SK-N-SH (cell line): ENCODE results near the gene ACIN1. TPM values are rescaled to one million over a fixed set of nuclear protein-coding genes. Genes with fewer than 3 reads are reported as not detected.
A peak's percentile ranks its signal among the peaks of the same experiment; 100 is the strongest.

Experiments used
- CTCF ChIA-PET: fragments of 300-600, 350-600 bp; formaldehyde crosslinking; extraction: SDS; loops from one replicate; lab custom pipeline; 2021; lab: Yijun Ruan, JAX
- POLR2A ChIA-PET: fragments of 350-600 bp; sonication (Branson Sonifier 250); formaldehyde crosslinking; extraction: SDS; loops from one replicate; lab custom pipeline; 2020; ENCODE audit warnings: antibody characterized with exemption, inconsistent platforms; lab: Yijun Ruan, JAX
- DNase-seq: peaks from one replicate; pipeline ENCODE4 v3.0.0; 2012
- H2AFZ ChIP-seq: fragments of 200-600 bp; sonication (generic); 2 replicates; pipeline ENCODE4 v1.8.1; 2016; ENCODE audit warnings: antibody characterized with exemption, mild to moderate bottlenecking, low read depth
- H3F3A ChIP-seq: fragments of 200-600 bp; sonication (generic); replicated peaks from 2 replicates; pipeline ENCODE3; 2016; ENCODE audit warnings: antibody characterized with exemption, mild to moderate bottlenecking; ENCODE audit not compliant: insufficient read depth
- H3K27ac ChIP-seq, 2 experiments: fragments of 200-500 bp in 1 of 2; fragments of 200-600 bp in 1 of 2; sonication (Bioruptor generic) in 1 of 2; sonication (generic), shearing (Covaris generic) in 1 of 2; 2 replicates each; pipeline versions ENCODE4 v1.5.1 to v1.6.1; 2014 to 2016; ENCODE audit warnings: low read depth in 2 of 2, inconsistent platforms in 1 of 2, low read length in 1 of 2, mild to moderate bottlenecking in 1 of 2, mixed read lengths in 1 of 2
- H3K27me3 ChIP-seq: fragments of 200-600 bp; sonication (generic), shearing (Covaris generic); 2 replicates; pipeline ENCODE4 v1.6.1; 2016; ENCODE audit warnings: mixed run types; ENCODE audit not compliant: insufficient read depth
- H3K36me3 ChIP-seq, 2 experiments: fragments of 200-500 bp in 1 of 2; fragments of 200-600 bp in 1 of 2; sonication (Bioruptor generic) in 1 of 2; sonication (generic) in 1 of 2; replicated peaks in 1 of 2; 2 replicates each; pipeline versions ENCODE3 to v1.5.1; 2014 to 2016; ENCODE audit warnings: low read length in 1 of 2, mild to moderate bottlenecking in 1 of 2; ENCODE audit not compliant: insufficient read depth in 2 of 2, control insufficient read depth in 1 of 2
- H3K4me1 ChIP-seq, 2 experiments: fragments of 200-500 bp in 1 of 2; fragments of 200-600 bp in 1 of 2; sonication (Bioruptor generic) in 1 of 2; sonication (generic), shearing (Covaris generic) in 1 of 2; 2 replicates each; pipeline versions ENCODE4 v1.5.1 to v1.6.1; 2014 to 2016; ENCODE audit warnings: low read depth in 1 of 2, low read length in 1 of 2, mixed run types in 1 of 2; ENCODE audit not compliant: insufficient read depth in 2 of 2, control insufficient read depth in 1 of 2
- H3K4me2 ChIP-seq: fragments of 200-600 bp; sonication (generic), shearing (Covaris generic); 2 replicates; pipeline ENCODE4 v1.6.1; 2017; ENCODE audit warnings: mixed run types
- H3K4me3 ChIP-seq, 2 experiments: fragments of 200-500 bp in 1 of 2; fragments of 200-600 bp in 1 of 2; sonication (Bioruptor generic) in 1 of 2; sonication (generic), shearing (Covaris generic) in 1 of 2; 2 replicates each; pipeline versions ENCODE4 v1.5.1 to v1.8.1; 2014 to 2016; ENCODE audit warnings: low read depth in 2 of 2, inconsistent platforms in 1 of 2, low read length in 1 of 2, mild to moderate bottlenecking in 1 of 2, mixed read lengths in 1 of 2, moderate library complexity in 1 of 2
- H3K79me2 ChIP-seq: fragments of 200-600 bp; sonication (generic); 2 replicates; pipeline ENCODE4 v1.8.1; 2017; ENCODE audit warnings: mild to moderate bottlenecking; ENCODE audit not compliant: insufficient read depth
- H3K9ac ChIP-seq: fragments of 200-600 bp; sonication (generic); 2 replicates; pipeline ENCODE4 v1.6.1; 2017; ENCODE audit warnings: mixed run types
- H3K9me2 ChIP-seq: fragments of 200-600 bp; sonication (generic); 2 replicates; pipeline ENCODE4 v1.6.1; 2017; ENCODE audit warnings: mixed run types
- H3K9me3 ChIP-seq: fragments of 200-600 bp; sonication (generic); 2 replicates; pipeline ENCODE4 v1.6.1; 2017; ENCODE audit warnings: mixed run types, mild to moderate bottlenecking, moderate library complexity
- H4K20me1 ChIP-seq: fragments of 200-600 bp; sonication (generic); 2 replicates; pipeline ENCODE4 v1.6.1; 2017; ENCODE audit warnings: mild to moderate bottlenecking, mixed run types; ENCODE audit not compliant: insufficient read depth
- CHD2 ChIP-seq: fragments of 150-350 bp; IDR thresholded peaks from 2 replicates; pipeline ENCODE4 v1.6.1; 2018; ENCODE audit warnings: low read length; ENCODE audit not compliant: partially characterized antibody
- EP300 ChIP-seq, 2 experiments: IDR thresholded peaks; 2 replicates each; pipeline versions ENCODE4 v1.4.0 to v1.6.1; 2012; ENCODE audit warnings: borderline replicate concordance in 1 of 2, low read depth in 1 of 2, low read length in 1 of 2
- GABPA ChIP-seq: IDR thresholded peaks from 2 replicates; pipeline ENCODE4 v1.4.0; 2012; ENCODE audit warnings: low read depth, mild to moderate bottlenecking
- MXI1 ChIP-seq: IDR thresholded peaks from 2 replicates; pipeline ENCODE4 v1.6.1; 2012; ENCODE audit warnings: mild to moderate bottlenecking, low read depth, low read length, improper control_type of control experiment
- NRF1 ChIP-seq: IDR thresholded peaks from 2 replicates; pipeline ENCODE4 v1.6.1; 2012; ENCODE audit warnings: low read depth, mild to moderate bottlenecking, low read length
- POLR2AphosphoS5 ChIP-seq: IDR thresholded peaks from 2 replicates; pipeline ENCODE4 v1.6.1; 2012; ENCODE audit warnings: low read depth, low read length
- RCOR1 ChIP-seq: fragments of 150-350 bp; IDR thresholded peaks from 2 replicates; pipeline ENCODE4 v1.6.1; 2017; ENCODE audit warnings: antibody characterized with exemption, low read length
- RXRA ChIP-seq: IDR thresholded peaks from 2 replicates; pipeline ENCODE4 v1.4.0; 2012; ENCODE audit warnings: low read depth, mild to moderate bottlenecking, borderline replicate concordance
- SIN3A ChIP-seq: IDR thresholded peaks from 2 replicates; pipeline ENCODE4 v1.6.1; 2012; ENCODE audit warnings: low read depth, mild to moderate bottlenecking, low read length, moderate library complexity, borderline replicate concordance
- TEAD4 ChIP-seq: IDR thresholded peaks from 2 replicates; pipeline ENCODE4 v1.4.0; 2012; ENCODE audit warnings: mild to moderate bottlenecking, borderline replicate concordance; ENCODE audit not compliant: insufficient read depth
- WGBS: methylation state at CpG from one replicate; pipeline ENCODE4 v1.1.6; 2017; ENCODE audit warnings: low lambda C conversion rate; 5-methylcytosine and 5-hydroxymethylcytosine counted together
- polyA plus RNA-seq, 3 experiments: library from polyadenylated mRNA; depleted of rRNA; stranded (reverse); fragments of >200 nt; gene quantifications; 2 replicates each; pipeline ENCODE4 v1.2.3, GENCODE V29; 2012
- TF ChIP-seq, protein P1 (sequence below): IDR thresholded peaks from 2 replicates; pipeline ENCODE4 v1.4.0; 2012; ENCODE audit warnings: low read depth, borderline replicate concordance
- TF ChIP-seq, protein P2 (sequence below): IDR thresholded peaks from 2 replicates; pipeline ENCODE4; 2012
- TF ChIP-seq, protein P3 (sequence below): fragments of 200-600 bp; sonication (generic); IDR thresholded peaks from 2 replicates; pipeline ENCODE4 v1.6.1; 2017; ENCODE audit warnings: antibody characterized with exemption, mild to moderate bottlenecking, moderate library complexity
- TF ChIP-seq, protein P4 (sequence below): IDR thresholded peaks from 2 replicates; pipeline ENCODE4 v1.4.0; 2012; ENCODE audit warnings: low read depth, borderline replicate concordance
- TF ChIP-seq, protein P5 (sequence below): IDR thresholded peaks from 2 replicates; pipeline ENCODE4 v1.6.1; 2012; ENCODE audit warnings: mild to moderate bottlenecking, low read depth, low read length, moderate library complexity

The ACIN1 gene
- polyA plus RNA-seq, 1 of the 3 experiments (the other 2 are of a cell fraction) = 159 TPM

DNA sequence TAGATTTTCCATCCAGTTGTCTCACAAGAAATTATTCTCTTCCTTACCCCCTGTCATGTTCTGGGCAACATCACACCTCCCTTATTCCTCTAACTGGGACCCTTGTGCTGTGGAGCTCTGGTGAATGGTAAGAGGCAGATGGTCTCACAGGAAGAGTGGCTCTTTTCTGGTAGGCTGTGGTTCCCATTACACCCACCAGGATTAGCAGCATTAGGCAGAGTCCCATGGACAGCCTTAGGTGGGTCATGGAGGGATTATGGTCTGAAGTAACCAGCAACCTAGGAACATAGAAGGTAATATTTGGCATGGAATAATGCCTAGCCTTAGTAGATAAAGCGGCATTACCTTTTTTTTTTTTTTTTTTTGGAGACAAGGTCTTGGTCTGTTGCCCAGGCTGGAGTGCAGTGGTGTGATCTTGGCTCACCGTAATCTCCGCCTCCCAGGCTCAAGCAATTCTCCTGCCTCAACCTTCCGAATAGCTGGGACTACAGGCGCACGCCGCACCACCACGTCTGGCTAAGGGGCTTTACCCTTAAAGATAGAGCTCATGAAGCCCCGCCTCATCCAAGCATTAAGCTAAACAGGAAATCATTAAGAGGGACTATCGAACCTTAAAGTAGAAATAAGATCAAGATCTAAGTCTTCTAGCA, 4.4 kb upstream of the ACIN1 start:
- Histone ChIP-seq H4K20me1 (peaks cover 33% of the 10 kb centered on the region), H2AFZ (no peak overlapping the region), H3K27ac (no peak overlapping the region), H3K4me3 (no peak overlapping the region), H3K9me3 (no peaks in the 10 kb centered on the region), H3K36me3 (peaks cover 20 to 22% of the 10 kb centered on the region in 2 experiments), H3K9me2 (no peaks in the 10 kb centered on the region), H3K79me2 (peaks cover 40% of the 10 kb centered on the region), H3K27me3 (no peaks in the 10 kb centered on the region), H3K4me1 (peaks cover 3 to 14% of the 10 kb centered on the region in 2 experiments; a peak in 2 of 4 replicates), H3K4me2 (no peak overlapping the region), H3K9ac (no peak overlapping the region), H3F3A (no peaks in the 10 kb centered on the region)
- ChIA-PET CTCF (interaction anchor here (0.7 to 1.7 kb wide), 7 partner anchors 14 to 779 kb away, joined by 3 to 7 read pairs (median 3); no protein-coding TSS in a partner anchor), POLR2A (interaction anchor here (0.7 kb wide), 1 partner anchor 9 kb away, joined by 3 read pairs; no protein-coding TSS in a partner anchor)
- DNase-seq = no peak
- TF ChIP-seq RXRA = no peak
- TF ChIP-seq, protein P1, sequence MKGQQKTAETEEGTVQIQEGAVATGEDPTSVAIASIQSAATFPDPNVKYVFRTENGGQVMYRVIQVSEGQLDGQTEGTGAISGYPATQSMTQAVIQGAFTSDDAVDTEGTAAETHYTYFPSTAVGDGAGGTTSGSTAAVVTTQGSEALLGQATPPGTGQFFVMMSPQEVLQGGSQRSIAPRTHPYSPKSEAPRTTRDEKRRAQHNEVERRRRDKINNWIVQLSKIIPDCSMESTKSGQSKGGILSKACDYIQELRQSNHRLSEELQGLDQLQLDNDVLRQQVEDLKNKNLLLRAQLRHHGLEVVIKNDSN = no peak
- TF ChIP-seq MXI1 = no peak
- no peak for TF ChIP-seq SIN3A
- TF ChIP-seq EP300 (IDR thresholded peaks at IDR 0.05; ENCODE audit: borderline replicate concordance in 1 of 2, low read depth in 1 of 2, low read length in 1 of 2) = no peak
- TF ChIP-seq, protein P2, sequence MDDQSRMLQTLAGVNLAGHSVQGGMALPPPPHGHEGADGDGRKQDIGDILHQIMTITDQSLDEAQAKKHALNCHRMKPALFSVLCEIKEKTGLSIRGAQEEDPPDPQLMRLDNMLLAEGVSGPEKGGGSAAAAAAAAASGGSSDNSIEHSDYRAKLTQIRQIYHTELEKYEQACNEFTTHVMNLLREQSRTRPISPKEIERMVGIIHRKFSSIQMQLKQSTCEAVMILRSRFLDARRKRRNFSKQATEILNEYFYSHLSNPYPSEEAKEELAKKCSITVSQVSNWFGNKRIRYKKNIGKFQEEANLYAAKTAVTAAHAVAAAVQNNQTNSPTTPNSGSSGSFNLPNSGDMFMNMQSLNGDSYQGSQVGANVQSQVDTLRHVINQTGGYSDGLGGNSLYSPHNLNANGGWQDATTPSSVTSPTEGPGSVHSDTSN = no peak
- no peak for TF ChIP-seq RCOR1
- WGBS = over 99% methylated on average over 10 of the region's 10 CpGs

DNA sequence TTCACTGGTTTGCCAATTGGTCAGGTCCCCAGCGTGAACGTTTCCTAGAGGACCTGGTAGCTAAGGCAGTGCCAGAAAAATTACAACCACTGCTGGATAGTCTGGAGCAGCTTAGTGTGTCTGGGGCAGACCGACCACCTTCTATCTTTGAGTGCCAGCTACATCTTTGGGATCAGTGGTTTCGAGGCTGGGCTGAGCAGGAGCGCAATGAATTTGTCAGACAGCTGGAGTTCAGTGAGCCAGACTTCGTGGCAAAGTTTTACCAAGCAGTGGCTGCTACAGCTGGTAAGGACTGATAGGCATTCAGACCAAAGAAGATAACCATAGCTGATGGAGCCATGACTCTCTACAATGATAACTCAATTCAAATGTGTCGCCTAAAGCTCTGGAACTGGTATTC, 2.9 kb upstream of the ACIN1 start:
- Histone ChIP-seq H3K9me3 (no peaks in the 10 kb centered on the region), H2AFZ (no peak overlapping the region), H3K4me3 (no peak overlapping the region), H3K9ac (no peak overlapping the region), H3K27me3 (no peaks in the 10 kb centered on the region), H3K27ac (no peak overlapping the region), H3K9me2 (no peaks in the 10 kb centered on the region), H3K4me2 (0 out of 2 replicates have a peak overlapping the region, but pooled peaks have one; percentile 78), H3K4me1 (peaks cover 7 to 20% of the 10 kb centered on the region in 2 experiments; a peak in 3 of 4 replicates), H3F3A (no peaks in the 10 kb centered on the region), H4K20me1 (peaks cover 48% of the 10 kb centered on the region), H3K36me3 (peaks cover 26 to 27% of the 10 kb centered on the region in 2 experiments), H3K79me2 (peaks cover 56% of the 10 kb centered on the region)
- 93% methylated on average over 7 of the region's 7 CpGs for WGBS
- no peak for DNase-seq
- ChIA-PET POLR2A (no interaction called here), CTCF (interaction anchor here (0.8 to 1.7 kb wide), 3 partner anchors 21 to 89 kb away, joined by 3 to 5 read pairs (median 5); no protein-coding TSS in a partner anchor)
- TF ChIP-seq, protein P3, sequence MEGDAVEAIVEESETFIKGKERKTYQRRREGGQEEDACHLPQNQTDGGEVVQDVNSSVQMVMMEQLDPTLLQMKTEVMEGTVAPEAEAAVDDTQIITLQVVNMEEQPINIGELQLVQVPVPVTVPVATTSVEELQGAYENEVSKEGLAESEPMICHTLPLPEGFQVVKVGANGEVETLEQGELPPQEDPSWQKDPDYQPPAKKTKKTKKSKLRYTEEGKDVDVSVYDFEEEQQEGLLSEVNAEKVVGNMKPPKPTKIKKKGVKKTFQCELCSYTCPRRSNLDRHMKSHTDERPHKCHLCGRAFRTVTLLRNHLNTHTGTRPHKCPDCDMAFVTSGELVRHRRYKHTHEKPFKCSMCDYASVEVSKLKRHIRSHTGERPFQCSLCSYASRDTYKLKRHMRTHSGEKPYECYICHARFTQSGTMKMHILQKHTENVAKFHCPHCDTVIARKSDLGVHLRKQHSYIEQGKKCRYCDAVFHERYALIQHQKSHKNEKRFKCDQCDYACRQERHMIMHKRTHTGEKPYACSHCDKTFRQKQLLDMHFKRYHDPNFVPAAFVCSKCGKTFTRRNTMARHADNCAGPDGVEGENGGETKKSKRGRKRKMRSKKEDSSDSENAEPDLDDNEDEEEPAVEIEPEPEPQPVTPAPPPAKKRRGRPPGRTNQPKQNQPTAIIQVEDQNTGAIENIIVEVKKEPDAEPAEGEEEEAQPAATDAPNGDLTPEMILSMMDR = no peak
- TF ChIP-seq TEAD4 = no peak
- TF ChIP-seq, protein P4, sequence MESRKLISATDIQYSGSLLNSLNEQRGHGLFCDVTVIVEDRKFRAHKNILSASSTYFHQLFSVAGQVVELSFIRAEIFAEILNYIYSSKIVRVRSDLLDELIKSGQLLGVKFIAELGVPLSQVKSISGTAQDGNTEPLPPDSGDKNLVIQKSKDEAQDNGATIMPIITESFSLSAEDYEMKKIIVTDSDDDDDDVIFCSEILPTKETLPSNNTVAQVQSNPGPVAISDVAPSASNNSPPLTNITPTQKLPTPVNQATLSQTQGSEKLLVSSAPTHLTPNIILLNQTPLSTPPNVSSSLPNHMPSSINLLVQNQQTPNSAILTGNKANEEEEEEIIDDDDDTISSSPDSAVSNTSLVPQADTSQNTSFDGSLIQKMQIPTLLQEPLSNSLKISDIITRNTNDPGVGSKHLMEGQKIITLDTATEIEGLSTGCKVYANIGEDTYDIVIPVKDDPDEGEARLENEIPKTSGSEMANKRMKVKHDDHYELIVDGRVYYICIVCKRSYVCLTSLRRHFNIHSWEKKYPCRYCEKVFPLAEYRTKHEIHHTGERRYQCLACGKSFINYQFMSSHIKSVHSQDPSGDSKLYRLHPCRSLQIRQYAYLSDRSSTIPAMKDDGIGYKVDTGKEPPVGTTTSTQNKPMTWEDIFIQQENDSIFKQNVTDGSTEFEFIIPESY = no peak
- no peak for TF ChIP-seq GABPA
- TF ChIP-seq, protein P5, sequence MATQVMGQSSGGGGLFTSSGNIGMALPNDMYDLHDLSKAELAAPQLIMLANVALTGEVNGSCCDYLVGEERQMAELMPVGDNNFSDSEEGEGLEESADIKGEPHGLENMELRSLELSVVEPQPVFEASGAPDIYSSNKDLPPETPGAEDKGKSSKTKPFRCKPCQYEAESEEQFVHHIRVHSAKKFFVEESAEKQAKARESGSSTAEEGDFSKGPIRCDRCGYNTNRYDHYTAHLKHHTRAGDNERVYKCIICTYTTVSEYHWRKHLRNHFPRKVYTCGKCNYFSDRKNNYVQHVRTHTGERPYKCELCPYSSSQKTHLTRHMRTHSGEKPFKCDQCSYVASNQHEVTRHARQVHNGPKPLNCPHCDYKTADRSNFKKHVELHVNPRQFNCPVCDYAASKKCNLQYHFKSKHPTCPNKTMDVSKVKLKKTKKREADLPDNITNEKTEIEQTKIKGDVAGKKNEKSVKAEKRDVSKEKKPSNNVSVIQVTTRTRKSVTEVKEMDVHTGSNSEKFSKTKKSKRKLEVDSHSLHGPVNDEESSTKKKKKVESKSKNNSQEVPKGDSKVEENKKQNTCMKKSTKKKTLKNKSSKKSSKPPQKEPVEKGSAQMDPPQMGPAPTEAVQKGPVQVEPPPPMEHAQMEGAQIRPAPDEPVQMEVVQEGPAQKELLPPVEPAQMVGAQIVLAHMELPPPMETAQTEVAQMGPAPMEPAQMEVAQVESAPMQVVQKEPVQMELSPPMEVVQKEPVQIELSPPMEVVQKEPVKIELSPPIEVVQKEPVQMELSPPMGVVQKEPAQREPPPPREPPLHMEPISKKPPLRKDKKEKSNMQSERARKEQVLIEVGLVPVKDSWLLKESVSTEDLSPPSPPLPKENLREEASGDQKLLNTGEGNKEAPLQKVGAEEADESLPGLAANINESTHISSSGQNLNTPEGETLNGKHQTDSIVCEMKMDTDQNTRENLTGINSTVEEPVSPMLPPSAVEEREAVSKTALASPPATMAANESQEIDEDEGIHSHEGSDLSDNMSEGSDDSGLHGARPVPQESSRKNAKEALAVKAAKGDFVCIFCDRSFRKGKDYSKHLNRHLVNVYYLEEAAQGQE = no peak
- TF ChIP-seq CHD2 = no peak
- TF ChIP-seq, protein P2 = no peak
- TF ChIP-seq NRF1 = no peak
- TF ChIP-seq POLR2AphosphoS5 = no peak
